DMS 273 (cell line): ENCODE measurements around the gene ZCWPW1.
A peak's percentile ranks its signal among the peaks of the same experiment; 100 is the strongest.

Source experiments
- DNase-seq: peaks from one replicate; lab custom pipeline; 2025; ENCODE audit not compliant: unreplicated experiment; lab: John Stamatoyannopoulos, UW

Gene ZCWPW1

GRCh38 chr7:100428199-100428966, at the start of gene ZCWPW1:
TSS of gene ZCWPW1 (minus strand) at chr7:100428703. CDS start at chr7:100420649, 8,054 bp downstream.
- peak; percentile 99 for DNase-seq

- DNase-seq: no peak
Observed at GRCh38 chr7:100477871-100478267, 49.4 kb upstream of the ZCWPW1 start.

GRCh38 chr7:100476903-100477870, 48.7 kb upstream of the ZCWPW1 start:
- DNase-seq: no peak

GRCh38 chr7:100476101-100476780, 47.7 kb upstream of the ZCWPW1 start:
- no peak for DNase-seq

- DNase-seq: no peak
Observed at GRCh38 chr7:100475549-100475948, 47.0 kb upstream of the ZCWPW1 start.

GRCh38 chr7:100472854-100473499, 44.5 kb upstream of the ZCWPW1 start:
- peak; percentile 48 for DNase-seq

GRCh38 chr7:100472121-100472851, 43.8 kb upstream of the ZCWPW1 start:
- no peak for DNase-seq

- DNase-seq: no peak
Observed at GRCh38 chr7:100471021-100471420, 42.5 kb upstream of the ZCWPW1 start.

GRCh38 chr7:100469227-100470044, 40.9 kb upstream of the ZCWPW1 start:
- DNase-seq: peak; percentile 93

GRCh38 chr7:100467638-100468373, 39.3 kb upstream of the ZCWPW1 start:
- DNase-seq: no peak

GRCh38 chr7:100466653-100467605, 38.4 kb upstream of the ZCWPW1 start:
- no peak for DNase-seq

- peak; percentile 91 for DNase-seq
Observed at GRCh38 chr7:100465702-100466311, 37.3 kb upstream of the ZCWPW1 start.

GRCh38 chr7:100465299-100465698, 36.8 kb upstream of the ZCWPW1 start:
- no peak for DNase-seq

GRCh38 chr7:100464791-100465190, 36.3 kb upstream of the ZCWPW1 start:
- no peak for DNase-seq

GRCh38 chr7:100464210-100464660, 35.7 kb upstream of the ZCWPW1 start, which contains the start of gene SPACDR:
TSS of gene SPACDR (minus strand) at chr7:100464260. CDS start at chr7:100464025, 235 bp downstream.
- DNase-seq: no peak

- no peak for DNase-seq
Observed at GRCh38 chr7:100457033-100457432, 28.5 kb upstream of the ZCWPW1 start.

- no peak for DNase-seq
Observed at GRCh38 chr7:100456562-100456961, 28.1 kb upstream of the ZCWPW1 start.
